Loucy (cell line): ENCODE data around the gene GSTO1.

Experiments
- H2AFZ ChIP-seq: fragments of 200-600 bp; sonication (generic); 2 replicates; pipeline ENCODE4 v1.6.0; 2016; ENCODE audit warnings: antibody characterized with exemption, mild to moderate bottlenecking, low read length, moderate library complexity
- H3F3A ChIP-seq: fragments of 200-600 bp; 2 replicates; pipeline ENCODE4 v1.6.0; 2016; ENCODE audit warnings: antibody characterized with exemption, low read depth, mild to moderate bottlenecking
- H3K27me3 ChIP-seq: fragments of 200-600 bp; sonication (generic); 2 replicates; pipeline ENCODE4 v1.6.1; 2014; ENCODE audit warnings: low read length, mild to moderate bottlenecking; ENCODE audit not compliant: insufficient read depth, poor library complexity, severe bottlenecking
- H3K36me3 ChIP-seq: fragments of 200-600 bp; sonication (generic); 2 replicates; pipeline ENCODE4 v1.6.1; 2016; ENCODE audit warnings: low read length; ENCODE audit not compliant: insufficient read depth
- H3K4me1 ChIP-seq: fragments of 200-600 bp; sonication (generic); 2 replicates; pipeline ENCODE4 v1.5.1; 2014; ENCODE audit warnings: low read length, mild to moderate bottlenecking; ENCODE audit not compliant: insufficient read depth, poor library complexity, severe bottlenecking
- H3K4me2 ChIP-seq: fragments of 200-600 bp; sonication (generic); 2 replicates; pipeline ENCODE4 v1.6.0; 2014; ENCODE audit warnings: antibody characterized with exemption, low read length, low read depth, mild to moderate bottlenecking; ENCODE audit not compliant: poor library complexity, severe bottlenecking
- H3K4me3 ChIP-seq: fragments of 200-600 bp; sonication (generic); 2 replicates; pipeline ENCODE4 v1.5.1; 2014; ENCODE audit warnings: low read length, mild to moderate bottlenecking, mixed read lengths; ENCODE audit not compliant: poor library complexity, severe bottlenecking
- H3K79me2 ChIP-seq: fragments of 200-600 bp; sonication (generic); 2 replicates; pipeline ENCODE4 v1.6.1; 2014; ENCODE audit warnings: low read length; ENCODE audit not compliant: insufficient read depth
- H3K9ac ChIP-seq: fragments of 200-600 bp; sonication (generic); 2 replicates; pipeline ENCODE4 v1.6.0; 2014; ENCODE audit warnings: mild to moderate bottlenecking, low read depth, low read length, moderate library complexity; ENCODE audit not compliant: poor library complexity, severe bottlenecking
- H3K9me2 ChIP-seq: fragments of 200-600 bp; sonication (generic); replicated peaks from 2 replicates; pipeline ENCODE4 v1.6.1; 2016; ENCODE audit warnings: low read depth, low read length, mixed read lengths
- H3K9me3 ChIP-seq: fragments of 200-600 bp; sonication (generic); 2 replicates; pipeline ENCODE4 v1.6.1; 2014; ENCODE audit warnings: mild to moderate bottlenecking, antibody characterized with exemption, low read length, low read depth; ENCODE audit not compliant: insufficient read depth
- H4K20me1 ChIP-seq: fragments of 200-600 bp; sonication (generic); 2 replicates; pipeline ENCODE4 v1.6.0; 2014; ENCODE audit warnings: antibody characterized with exemption, low read length, mild to moderate bottlenecking; ENCODE audit not compliant: insufficient read depth, poor library complexity, severe bottlenecking
- CTCF ChIP-seq: fragments of 200-600 bp; sonication (generic); conservative IDR thresholded peaks from 2 replicates; pipeline ENCODE4 v1.5.1; 2014; ENCODE audit warnings: mild to moderate bottlenecking, antibody characterized with exemption, low read length
- EZH2phosphoT487 ChIP-seq: fragments of 200-600 bp; IDR thresholded peaks from 2 replicates; pipeline ENCODE4 v1.6.1; 2018; ENCODE audit warnings: antibody characterized with exemption, mild to moderate bottlenecking, moderate library complexity, borderline replicate concordance

GSTO1 gene

GRCh38 chr10:104260775-104261115 lies 6.1 kb downstream of the GSTO1 start:
- H3K79me2 ChIP-seq = peaks cover 56% of the 10 kb centered on the region
- H2AFZ ChIP-seq = no peak overlapping the region
- peaks cover 21% of the 10 kb centered on the region for H4K20me1 ChIP-seq
- no peak overlapping the region for H3K4me3 ChIP-seq
- no peaks in the 10 kb centered on the region for H3K9me2 ChIP-seq
- peaks cover 20% of the 10 kb centered on the region; the same call in 1 of the 2 replicates for H3K36me3 ChIP-seq
- H3K4me2 ChIP-seq = peak overlapping the region; percentile 31
- peak overlapping the region; percentile 11 for H3K9ac ChIP-seq
- no peaks in the 10 kb centered on the region for H3K27me3 ChIP-seq
- H3F3A ChIP-seq = no peaks in the 10 kb centered on the region
- H3K4me1 ChIP-seq = peaks cover 55% of the 10 kb centered on the region
- no peaks in the 10 kb centered on the region for H3K9me3 ChIP-seq
- TF ChIP-seq EZH2phosphoT487 = no peak
- no peak for TF ChIP-seq CTCF

GRCh38 chr10:104262055-104262454 lies 7.4 kb downstream of the GSTO1 start:
- no peak overlapping the region for H3K4me2 ChIP-seq
- H3K36me3 ChIP-seq = peaks cover 27% of the 10 kb centered on the region; the same call in 1 of the 2 replicates
- TF ChIP-seq EZH2phosphoT487 = no peak
- no peak for TF ChIP-seq CTCF
- no peaks in the 10 kb centered on the region for H3K9me2 ChIP-seq
- H3K9ac ChIP-seq = peak overlapping the region; percentile 11
- H3F3A ChIP-seq = no peaks in the 10 kb centered on the region
- peaks cover 9% of the 10 kb centered on the region for H4K20me1 ChIP-seq
- peaks cover 54% of the 10 kb centered on the region for H3K79me2 ChIP-seq
- H3K9me3 ChIP-seq = no peaks in the 10 kb centered on the region
- H3K27me3 ChIP-seq = no peaks in the 10 kb centered on the region
- no peak overlapping the region for H3K4me3 ChIP-seq
- no peak overlapping the region for H2AFZ ChIP-seq
- H3K4me1 ChIP-seq = peaks cover 42% of the 10 kb centered on the region

- Histone ChIP-seq H3K9me2 (no peaks in the 10 kb centered on the region), H3K4me1 (peaks cover 42% of the 10 kb centered on the region), H3K27me3 (no peaks in the 10 kb centered on the region), H3K4me2 (no peak overlapping the region), H4K20me1 (peaks cover 16% of the 10 kb centered on the region), H3K9ac (no peak overlapping the region), H3K36me3 (peaks cover 38% of the 10 kb centered on the region; the same call in 1 of the 2 replicates), H3K79me2 (peaks cover 51% of the 10 kb centered on the region), H3F3A (no peaks in the 10 kb centered on the region), H2AFZ (no peak overlapping the region), H3K9me3 (no peaks in the 10 kb centered on the region), H3K4me3 (no peak overlapping the region)
- TF ChIP-seq EZH2phosphoT487 (no peak), CTCF (no peak)
Measured at GRCh38 chr10:104264783-104265182, 10.1 kb downstream of the GSTO1 start.
